ENCODE results near the gene SGSM2.
A peak's percentile ranks its signal among the peaks of the same experiment; 100 is the strongest.

Gene SGSM2

DNA sequence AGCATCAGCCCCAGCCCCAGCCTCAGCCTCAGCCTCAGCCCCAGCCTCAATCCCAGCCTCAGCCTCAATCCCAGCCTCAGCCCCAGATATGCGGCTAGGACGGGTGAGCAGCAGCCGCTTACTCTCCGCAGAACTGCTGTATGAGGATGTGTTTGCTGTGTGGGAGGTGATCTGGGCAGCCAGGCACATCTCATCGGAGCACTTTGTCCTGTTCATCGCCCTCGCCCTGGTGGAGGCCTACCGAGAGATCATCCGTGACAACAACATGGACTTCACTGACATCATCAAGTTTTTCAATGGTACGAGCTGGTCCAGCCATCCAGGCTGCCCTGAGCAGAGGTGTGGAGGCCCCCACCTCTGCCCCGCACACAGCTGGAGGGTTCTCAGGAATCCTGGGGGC is 41.6 kb downstream of the SGSM2 start:
- Mint-ChIP-seq H3K36me3 (ENCODE audit: insufficient read depth) (peaks cover 45% of the 10 kb centered on the region), H3K27ac (no peak overlapping the region), H3K9me3 (no peaks in the 10 kb centered on the region), H3K4me1 (ENCODE audit: low read depth in 2 of 2) (peaks cover 0 to 3% of the 10 kb centered on the region in 2 donors), H3K27me3 (no peaks in the 10 kb centered on the region), H3K4me3 (no peak overlapping the region)
- ATAC-seq (replicated peaks) (no peak), DNase-seq (no peak)

GRCh38 chr17:2379489-2380225 is 42.4 kb downstream of the SGSM2 start:
- no peak for DNase-seq
- no peaks in the 10 kb centered on the region for H3K27me3 Mint-ChIP-seq
- no peak overlapping the region for H3K27ac Mint-ChIP-seq
- no peaks in the 10 kb centered on the region for H3K9me3 Mint-ChIP-seq
- H3K4me1 Mint-ChIP-seq (ENCODE audit: low read depth in 2 of 2): peaks cover 0 to 3% of the 10 kb centered on the region in 2 donors
- peaks cover 48% of the 10 kb centered on the region for H3K36me3 Mint-ChIP-seq (ENCODE audit: insufficient read depth)
- no peak overlapping the region for H3K4me3 Mint-ChIP-seq
- no peak for ATAC-seq (replicated peaks)

DNA sequence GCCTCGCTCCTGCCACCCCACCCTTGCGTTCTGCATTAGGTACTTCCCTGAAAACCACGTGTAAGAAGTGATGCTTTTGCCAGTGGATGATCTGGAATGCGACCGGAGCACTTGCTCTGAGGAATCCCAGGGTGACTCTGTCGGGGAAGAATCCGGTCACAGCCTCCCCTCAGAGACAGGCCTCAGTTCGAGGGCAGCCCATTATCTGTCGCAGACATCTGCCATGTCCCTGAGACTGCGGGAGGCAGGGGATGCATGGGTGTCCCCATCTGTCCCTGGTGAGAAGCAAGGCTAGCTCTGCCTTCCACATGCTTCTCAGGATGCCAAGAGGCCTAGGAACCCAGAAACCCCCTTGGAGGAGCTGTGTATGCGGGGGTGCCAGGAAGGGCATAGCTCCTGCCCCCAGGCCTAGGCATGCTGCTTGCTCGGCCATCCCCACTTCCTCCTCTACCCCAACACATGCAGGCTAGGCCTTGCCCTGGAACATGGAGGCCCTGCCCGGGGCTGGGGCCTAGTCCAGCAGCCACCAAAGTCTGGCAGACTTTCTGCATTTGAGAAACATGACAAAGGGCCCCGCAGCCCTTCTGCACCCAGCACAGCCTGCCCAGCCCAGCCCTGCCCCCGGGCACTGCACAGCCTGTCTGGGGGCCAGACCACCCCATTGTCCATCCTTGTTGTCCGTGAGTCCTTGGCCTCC is 43.1 kb downstream of the SGSM2 start:
- Mint-ChIP-seq H3K4me1 (ENCODE audit: low read depth in 2 of 2) (peaks cover 0 to 3% of the 10 kb centered on the region in 2 donors), H3K9me3 (no peaks in the 10 kb centered on the region), H3K36me3 (ENCODE audit: insufficient read depth) (peaks cover 51% of the 10 kb centered on the region), H3K27ac (peak overlapping the region in 1 of 2 donors; percentile 60), H3K27me3 (no peaks in the 10 kb centered on the region), H3K4me3 (no peak overlapping the region)
- DNase-seq: no peak
- no peak for ATAC-seq (replicated peaks)

DNA sequence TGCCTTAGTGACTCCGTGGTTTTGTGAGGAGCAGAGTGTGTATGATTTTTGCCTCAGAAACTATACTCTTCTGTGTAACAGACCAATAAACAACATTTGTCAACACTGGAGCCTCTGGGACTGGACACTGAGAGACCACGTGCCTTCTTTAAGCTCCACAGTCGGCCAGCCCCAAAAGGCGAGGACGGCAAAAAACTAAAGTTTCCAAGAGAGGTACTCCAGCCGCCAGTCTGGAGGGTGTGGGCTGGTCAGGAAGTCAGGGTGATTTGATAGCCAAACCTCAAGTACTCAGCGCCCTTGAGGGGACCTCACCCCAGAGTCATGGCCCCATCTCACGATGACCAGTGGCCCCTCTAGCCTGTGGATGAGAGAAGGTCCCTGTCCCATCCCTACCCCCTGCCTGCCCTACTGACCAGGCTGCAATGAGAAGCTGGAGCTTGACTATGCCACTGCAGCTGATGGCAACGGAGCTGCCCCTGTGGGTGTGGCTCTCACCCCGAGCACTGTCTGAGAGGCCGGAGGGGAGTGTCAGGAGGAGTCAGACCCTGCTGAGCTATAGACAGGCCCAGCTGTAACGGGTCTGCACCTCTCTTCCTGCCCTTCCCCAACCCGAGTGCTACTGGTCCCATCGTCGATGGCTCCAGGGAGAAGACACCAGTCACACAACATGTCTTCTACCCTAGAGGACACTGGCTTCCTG is 43.8 kb downstream of the SGSM2 start:
- H3K36me3 Mint-ChIP-seq (ENCODE audit: insufficient read depth): peaks cover 55% of the 10 kb centered on the region
- ATAC-seq (replicated peaks) (no peak), DNase-seq (no peak)
- H3K4me1 Mint-ChIP-seq (ENCODE audit: low read depth in 2 of 2): peaks cover 0 to 3% of the 10 kb centered on the region in 2 donors
- no peak overlapping the region for H3K4me3 Mint-ChIP-seq
- no peaks in the 10 kb centered on the region for H3K27me3 Mint-ChIP-seq
- no peaks in the 10 kb centered on the region for H3K9me3 Mint-ChIP-seq
- peak overlapping the region in 1 of 2 donors; percentile 60 for H3K27ac Mint-ChIP-seq

GRCh38 chr17:2383628-2384167 is 46.4 kb downstream of the SGSM2 start:
- Mint-ChIP-seq H3K4me3 (peak overlapping the region in 1 of 2 donors; percentile 50), H3K4me1 (ENCODE audit: low read depth in 2 of 2) (peaks cover 5 to 8% of the 10 kb centered on the region in 2 donors), H3K9me3 (no peaks in the 10 kb centered on the region), H3K27me3 (no peaks in the 10 kb centered on the region), H3K27ac (peak overlapping the region; percentile 38 to 86), H3K36me3 (ENCODE audit: insufficient read depth) (peaks cover 63% of the 10 kb centered on the region)
- ATAC-seq (replicated peaks) (no peak), DNase-seq (no peak)

DNA sequence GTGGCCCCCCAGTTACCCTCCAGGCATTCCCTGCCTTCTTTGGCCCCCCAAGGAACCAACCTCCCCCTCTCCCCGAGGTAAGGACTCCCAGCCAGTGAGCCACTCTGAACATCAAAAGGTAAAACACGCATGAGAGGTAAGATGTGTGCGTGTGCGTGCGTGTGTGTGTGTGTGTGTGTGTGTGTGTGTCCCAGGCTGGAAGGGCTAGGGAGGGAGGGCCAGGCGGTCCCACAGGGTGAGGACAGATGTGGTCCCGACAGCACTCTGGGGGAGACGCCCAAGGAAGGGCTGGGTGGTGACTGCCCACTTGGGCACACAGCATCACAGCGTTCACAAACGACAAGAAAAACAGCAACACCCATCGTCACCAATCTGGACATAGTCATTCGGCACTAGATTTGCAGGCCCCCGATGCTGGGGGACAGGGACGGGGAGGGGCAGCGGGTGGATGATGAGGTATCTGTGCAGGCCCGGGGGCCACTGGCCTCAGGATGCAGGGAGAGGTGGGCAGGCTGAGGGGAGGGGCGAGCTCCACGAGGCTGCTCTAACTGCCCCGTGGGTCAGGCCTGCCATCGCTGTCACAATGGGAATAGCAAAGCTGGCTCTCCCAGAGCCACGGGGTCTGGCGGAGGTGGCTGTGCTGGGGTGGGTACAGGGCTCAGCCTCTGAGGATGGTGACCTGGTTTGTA is 47.3 kb downstream of the SGSM2 start:
- Mint-ChIP-seq H3K27ac (peak overlapping the region; percentile 38 to 86), H3K36me3 (ENCODE audit: insufficient read depth) (peaks cover 63% of the 10 kb centered on the region), H3K4me1 (ENCODE audit: low read depth in 2 of 2) (peaks cover 7 to 11% of the 10 kb centered on the region in 2 donors), H3K27me3 (no peaks in the 10 kb centered on the region), H3K4me3 (no peak overlapping the region), H3K9me3 (no peaks in the 10 kb centered on the region)
- ATAC-seq (replicated peaks) (no peak), DNase-seq (no peak)

DNA sequence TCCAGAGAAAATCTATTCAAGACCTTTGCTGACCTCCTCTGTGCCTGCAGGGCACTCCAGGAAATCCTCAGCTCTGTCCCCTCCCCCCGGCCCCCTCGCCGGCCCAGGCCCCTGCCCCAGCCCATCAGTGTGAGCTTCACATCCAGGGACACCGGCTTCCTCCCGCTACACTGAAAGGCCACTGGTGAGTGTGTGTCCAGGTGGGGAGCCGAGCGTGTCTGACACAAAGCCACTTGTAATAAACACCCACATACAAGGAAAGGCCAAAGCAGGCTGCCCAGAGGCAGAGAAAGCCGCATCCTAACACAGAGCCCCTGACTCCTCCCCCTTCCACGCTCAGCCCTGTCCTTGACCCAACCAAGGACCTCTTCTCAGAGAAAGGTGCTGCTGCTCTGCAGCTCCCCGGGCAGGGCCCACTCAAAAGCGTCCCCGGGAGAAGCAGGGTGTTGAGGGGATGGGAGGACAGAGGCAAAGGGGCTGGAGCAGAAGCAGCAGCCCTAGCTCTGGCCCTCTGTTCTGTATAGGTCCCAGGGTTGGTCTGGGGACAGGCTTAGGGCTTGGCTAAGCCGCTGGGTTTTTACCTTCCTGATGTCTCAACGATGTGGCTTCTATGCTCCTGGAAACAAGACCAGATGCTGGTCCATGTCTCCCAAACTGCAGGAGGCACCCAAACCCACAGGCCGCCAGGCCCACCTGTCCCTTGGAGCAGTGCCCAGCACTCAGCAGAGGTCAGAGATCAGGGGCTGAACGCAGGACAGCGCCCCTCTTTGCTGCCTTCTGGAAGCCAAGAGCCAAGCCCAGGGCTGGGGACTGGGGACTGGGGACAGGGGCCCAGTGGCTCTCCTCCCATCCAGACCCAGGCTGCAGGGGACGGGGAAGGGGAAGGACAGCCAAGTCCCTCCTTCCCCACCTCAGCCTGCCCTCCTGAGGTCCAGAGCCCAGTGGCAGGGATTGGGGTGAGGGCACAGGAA is 48.2 kb downstream of the SGSM2 start:
- peaks cover 65% of the 10 kb centered on the region for H3K36me3 Mint-ChIP-seq (ENCODE audit: insufficient read depth)
- H3K4me3 Mint-ChIP-seq: no peak overlapping the region
- no peak for ATAC-seq (replicated peaks)

GRCh38 chr17:2386400-2387085 is 49.2 kb downstream of the SGSM2 start:
- Mint-ChIP-seq H3K36me3 (ENCODE audit: insufficient read depth) (peaks cover 55% of the 10 kb centered on the region), H3K27me3 (no peaks in the 10 kb centered on the region), H3K4me3 (no peak overlapping the region), H3K9me3 (no peaks in the 10 kb centered on the region), H3K4me1 (ENCODE audit: low read depth in 2 of 2) (peaks cover 13 to 14% of the 10 kb centered on the region in 2 donors), H3K27ac (no peak overlapping the region)
- ATAC-seq (replicated peaks) (no peak), DNase-seq (no peak)

More for the DNA sequence above, 48.2 kb downstream of the SGSM2 start:
- H3K27ac Mint-ChIP-seq: peak overlapping the region in 1 of 2 donors; percentile 22
- peaks cover 9 to 11% of the 10 kb centered on the region in 2 donors for H3K4me1 Mint-ChIP-seq (ENCODE audit: low read depth in 2 of 2)
- DNase-seq: no peak
- H3K27me3 Mint-ChIP-seq: no peaks in the 10 kb centered on the region
- no peaks in the 10 kb centered on the region for H3K9me3 Mint-ChIP-seq

GRCh38 chr17:2387086-2388019 is 50.1 kb downstream of the SGSM2 start:
- Mint-ChIP-seq H3K27ac (peak overlapping the region in 1 of 2 donors; percentile 67), H3K36me3 (ENCODE audit: insufficient read depth) (peaks cover 60% of the 10 kb centered on the region), H3K4me3 (no peak overlapping the region), H3K9me3 (no peaks in the 10 kb centered on the region), H3K27me3 (no peaks in the 10 kb centered on the region), H3K4me1 (ENCODE audit: low read depth in 2 of 2) (peaks cover 21 to 22% of the 10 kb centered on the region in 2 donors)
- DNase-seq (no peak), ATAC-seq (replicated peaks) (no peak)

DNA sequence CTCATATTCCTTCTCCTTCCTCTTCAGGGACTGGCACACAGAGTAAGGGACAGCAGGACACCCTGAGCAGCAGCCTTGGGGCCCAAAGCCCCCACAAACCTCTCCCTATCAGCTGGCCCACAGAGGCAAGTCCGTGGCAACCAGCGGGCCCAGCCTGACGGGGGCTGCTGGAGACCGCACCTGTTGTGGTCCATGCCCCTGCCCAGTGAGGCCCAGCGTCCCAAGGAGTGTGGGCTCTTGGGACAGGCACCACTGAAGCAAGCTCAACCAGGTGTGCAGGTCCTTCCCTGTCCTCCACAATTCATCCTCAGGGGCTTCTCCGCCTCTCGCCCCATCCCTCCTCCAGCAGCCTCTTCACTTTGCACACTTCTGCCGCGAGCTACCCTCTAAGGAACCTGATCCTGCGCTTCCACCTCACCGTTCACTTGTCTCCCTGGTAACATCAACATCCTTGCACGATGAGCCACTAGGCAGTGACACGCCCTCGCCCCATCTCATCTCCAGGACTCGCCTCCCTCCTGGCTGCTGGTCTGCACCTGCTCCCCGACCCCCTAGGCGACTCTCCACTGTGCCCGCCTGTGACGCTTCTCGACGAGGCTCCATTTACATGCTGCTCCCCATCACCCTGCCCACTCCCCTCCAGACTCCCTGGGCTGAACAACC is 50.9 kb downstream of the SGSM2 start:
- H3K4me1 Mint-ChIP-seq (ENCODE audit: low read depth in 2 of 2): peaks cover 23 to 24% of the 10 kb centered on the region in 2 donors
- DNase-seq: no peak
- no peak overlapping the region for H3K4me3 Mint-ChIP-seq

GRCh38 chr17:2388683-2389055 is 51.4 kb downstream of the SGSM2 start:
- Mint-ChIP-seq H3K4me1 (ENCODE audit: low read depth in 2 of 2) (peaks cover 20 to 24% of the 10 kb centered on the region in 2 donors), H3K4me3 (no peak overlapping the region), H3K36me3 (ENCODE audit: insufficient read depth) (peaks cover 68% of the 10 kb centered on the region), H3K9me3 (no peaks in the 10 kb centered on the region), H3K27ac (peak overlapping the region; percentile 86 to 98), H3K27me3 (no peaks in the 10 kb centered on the region)
- DNase-seq (no peak), ATAC-seq (replicated peaks) (no peak)

More for the DNA sequence above, 50.9 kb downstream of the SGSM2 start:
- Mint-ChIP-seq H3K27ac (peak overlapping the region; percentile 67 to 86), H3K36me3 (ENCODE audit: insufficient read depth) (peaks cover 64% of the 10 kb centered on the region), H3K9me3 (no peaks in the 10 kb centered on the region), H3K27me3 (no peaks in the 10 kb centered on the region)
- ATAC-seq (replicated peaks): no peak
